Naive thymus-derived CD4-positive, alpha-beta T cell (primary cell): Measurements from ENCODE around the gene CACNB1. TPM values are rescaled to one million over a fixed set of nuclear protein-coding genes. Genes with fewer than 3 reads are reported as not detected.

Experiments
- ATAC-seq: fragments of 150-1000 bp; cut with Tn5 transposase; 2 replicates; pipeline ENCODE4 v1.10.0; 2021; ENCODE audit warnings: mild to moderate bottlenecking, moderate library complexity
- CTCF ChIA-PET: fragments of 350-600 bp; sonication (Branson Sonifier 250); formaldehyde crosslinking; loops from one replicate; lab custom pipeline; 2021; ENCODE audit warnings: antibody characterized with exemption; lab: Charles Lee
- POLR2A ChIA-PET: fragments of 350-600 bp; sonication (Branson Sonifier 250); formaldehyde crosslinking; loops from one replicate; lab custom pipeline; 2021; ENCODE audit warnings: antibody characterized with exemption, inconsistent platforms; lab: Charles Lee
- DNase-seq, 9 donors: peaks; one replicate each; pipeline versions ENCODE4 v3.0.0 to v3.0.0-alpha.2; 2020 to 2022; ENCODE audit warnings: mixed read lengths in 1 of 9
- H3K27ac ChIP-seq: one replicate; pipeline ENCODE4 v1.7.0; 2013; ENCODE audit warnings: mild to moderate bottlenecking, low read depth, low read length, moderate library complexity
- H3K27me3 ChIP-seq, 2 donors: one replicate each; pipeline ENCODE4 v1.7.0; 2013; ENCODE audit warnings: low read length in 2 of 2, mild to moderate bottlenecking in 2 of 2, moderate library complexity in 2 of 2; ENCODE audit not compliant: control insufficient read depth in 2 of 2, insufficient read depth in 2 of 2
- H3K36me3 ChIP-seq, 3 experiments: 1 replicate in 2 of 3; 2 replicates in 1 of 3; pipeline ENCODE4 v1.7.0; 2013; ENCODE audit warnings: low read length in 3 of 3, mild to moderate bottlenecking in 3 of 3, moderate library complexity in 1 of 3; ENCODE audit not compliant: insufficient read depth in 3 of 3, control insufficient read depth in 2 of 3
- H3K4me1 ChIP-seq, 2 donors: one replicate each; pipeline ENCODE4 v1.7.0; 2013; ENCODE audit warnings: low read length in 2 of 2, mild to moderate bottlenecking in 2 of 2, moderate library complexity in 1 of 2; ENCODE audit not compliant: control insufficient read depth in 2 of 2, insufficient read depth in 2 of 2
- H3K4me3 ChIP-seq: 2 replicates; pipeline ENCODE4 v1.7.0; 2013; ENCODE audit warnings: mild to moderate bottlenecking, low read length
- H3K9me3 ChIP-seq, 3 experiments: 1 replicate in 2 of 3; 2 replicates in 1 of 3; pipeline ENCODE4 v1.7.0; 2013; ENCODE audit warnings: low read length in 3 of 3; ENCODE audit not compliant: control insufficient read depth in 2 of 3
- H3K27ac Mint-ChIP-seq, 9 donors: one replicate each; pipeline ENCODE4 v1.8.0; 2020 to 2022; ENCODE audit warnings: mixed read lengths in 9 of 9, mild to moderate bottlenecking in 8 of 9, moderate library complexity in 5 of 9, inconsistent platforms in 2 of 9
- H3K27me3 Mint-ChIP-seq, 5 donors: one replicate each; pipeline ENCODE4 v1.8.0; 2021 to 2022; ENCODE audit warnings: mixed read lengths in 5 of 5, mild to moderate bottlenecking in 1 of 5
- H3K36me3 Mint-ChIP-seq, 5 donors: one replicate each; pipeline ENCODE4 v1.8.0; 2020 to 2022; ENCODE audit warnings: mixed read lengths in 5 of 5, mild to moderate bottlenecking in 3 of 5, inconsistent platforms in 1 of 5
- H3K4me1 Mint-ChIP-seq, 7 donors: one replicate each; pipeline ENCODE4 v1.8.0; 2020 to 2022; ENCODE audit warnings: mixed read lengths in 7 of 7, mild to moderate bottlenecking in 3 of 7, inconsistent platforms in 1 of 7
- H3K4me3 Mint-ChIP-seq, 10 donors: one replicate each; pipeline ENCODE4 v1.8.0; 2020 to 2022; ENCODE audit warnings: mild to moderate bottlenecking in 10 of 10, mixed read lengths in 10 of 10, moderate library complexity in 6 of 10, inconsistent platforms in 2 of 10
- H3K9me3 Mint-ChIP-seq, 11 donors: one replicate each; pipeline ENCODE4 v1.8.0; 2020 to 2022; ENCODE audit warnings: mixed read lengths in 11 of 11, mild to moderate bottlenecking in 4 of 11, inconsistent platforms in 1 of 11, moderate library complexity in 1 of 11
- intact Hi-C, 2 donors: fragments of 100-400 bp; cut with micrococcal nuclease; formaldehyde crosslinking; loops; one replicate each; pipeline ENCODE4 v1.15.1; 2023
- polyA plus RNA-seq, 2 donors: library from polyadenylated mRNA; unstranded; fragments of 300-500 nt; fragmentation: Illumina TruSeq; gene quantifications; one replicate each; pipeline ENCODE4 v1.2.3, GENCODE V29; 2021
- total RNA-seq, 6 experiments: library from RNA in 5 of 6; stranded (reverse) in 5 of 6; gene quantifications; 1 replicate in 5 of 6; 2 replicates in 1 of 6; pipeline ENCODE4 v1.2.3 and lab custom pipeline; 2021 to 2026

Gene CACNB1
- total and polyA plus RNA-seq, 7 experiments from 2014 or later, result 0.39 to 22.0 (median 11.9) TPM

DNA sequence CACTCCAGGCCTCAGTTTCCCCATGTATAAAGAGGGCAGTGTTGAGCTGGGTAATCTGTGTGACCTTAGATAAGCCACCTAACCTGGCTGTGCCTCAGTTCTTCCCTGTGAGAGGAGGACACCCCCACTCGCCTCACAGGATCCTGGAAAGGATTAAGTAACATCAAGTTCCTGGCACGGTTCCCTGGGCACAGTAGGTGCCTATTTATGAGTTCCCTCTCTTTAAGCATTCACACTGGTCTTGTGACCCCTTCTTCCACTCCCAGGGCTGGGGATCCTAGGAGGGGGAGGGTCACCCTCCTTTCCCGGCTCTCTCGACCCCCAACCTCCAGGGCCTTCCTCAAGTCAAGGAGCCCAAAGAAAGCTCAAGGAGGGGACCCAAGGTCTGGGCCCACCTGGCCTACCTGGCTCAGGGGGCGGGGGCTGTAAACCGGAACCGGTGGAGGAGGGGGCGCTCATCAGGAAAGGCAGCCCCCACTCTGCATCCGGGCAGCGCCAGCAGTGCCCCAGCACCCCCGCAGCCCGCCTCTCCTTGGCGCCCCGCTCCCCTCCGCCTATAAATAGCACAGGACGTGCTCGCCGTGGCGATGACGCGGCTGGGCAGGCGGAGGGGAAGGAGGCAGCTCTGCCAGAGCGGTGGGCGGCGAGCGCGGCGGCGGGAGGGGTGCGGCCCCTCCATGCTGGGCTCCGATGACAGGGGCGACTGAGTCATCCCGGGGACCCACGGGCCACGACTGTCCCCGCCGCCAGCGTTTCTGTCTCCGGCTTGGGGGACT lies 12.0 kb upstream of the CACNB1 start:
- intact Hi-C loops, result loop anchor here in 1 of 2 donors (1.0 kb wide), 1 partner anchor 9 kb away; the partner anchor contains the start of gene RPL19
- peak overlapping the region; percentile 57 for H3K4me3 ChIP-seq
- ATAC-seq (peak; percentile 80), DNase-seq (peak; percentile 49 to 83 (median 68))
- H3K27ac Mint-ChIP-seq, result peak overlapping the region in 7 of 9 donors; percentile 25 to 93 (median 80)
- peak overlapping the region; percentile 19 for H3K27ac ChIP-seq
- no peaks in the 10 kb centered on the region for H3K9me3 Mint-ChIP-seq
- peaks cover 14 to 23% of the 10 kb centered on the region in 2 donors for H3K4me1 ChIP-seq
- peaks cover 12 to 38% (median 29%) of the 10 kb centered on the region in 7 donors for H3K4me1 Mint-ChIP-seq
- peaks cover 0 to 19% (median 0%) of the 10 kb centered on the region in 5 donors for H3K27me3 Mint-ChIP-seq
- no peaks in the 10 kb centered on the region for H3K9me3 ChIP-seq
- no peaks in the 10 kb centered on the region for H3K27me3 ChIP-seq
- peaks cover 0 to 6% (median 4%) of the 10 kb centered on the region in 5 donors for H3K36me3 Mint-ChIP-seq
- H3K4me3 Mint-ChIP-seq, result peak overlapping the region; percentile 16 to 80 (median 66)
- ChIA-PET CTCF (interaction anchor here (1.4 to 10.0 kb wide), 3 partner anchors 15 to 32 kb away, joined by 3 to 285 read pairs (median 49); no protein-coding TSS in a partner anchor), POLR2A (interaction anchor here (0.8 to 11.8 kb wide), 8 partner anchors 9 to 252 kb away, joined by 3 to 144 read pairs (median 6); partner anchors contain the start of gene RPL19)
- H3K36me3 ChIP-seq, result peaks cover 0 to 7% (median 0%) of the 10 kb centered on the region in 3 experiments

DNA sequence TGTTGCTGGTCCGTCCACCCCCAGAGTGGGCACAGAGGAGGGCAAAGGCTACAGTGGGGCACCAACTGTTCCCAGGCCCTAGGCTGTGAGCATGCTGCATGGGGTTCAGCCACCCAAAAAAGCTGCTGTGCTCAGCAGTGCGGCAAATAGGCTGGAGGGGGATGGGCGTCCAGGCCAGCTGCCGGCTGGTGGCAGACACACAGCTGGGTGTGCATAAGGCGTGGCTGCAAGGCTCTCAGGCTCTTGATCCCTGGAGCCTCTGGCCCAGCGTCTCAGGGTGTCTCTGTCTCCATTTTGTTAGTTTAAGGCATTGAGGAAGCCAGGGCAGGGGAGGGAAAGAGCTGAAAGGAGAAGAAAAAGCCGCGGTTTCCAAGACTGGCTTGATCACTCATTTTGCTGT lies 11.4 kb upstream of the CACNB1 start:
- H3K36me3 ChIP-seq, result peaks cover 1 to 13% (median 5%) of the 10 kb centered on the region in 3 experiments
- no peak overlapping the region for H3K27ac ChIP-seq
- Mint-ChIP-seq H3K27ac (peak overlapping the region in 6 of 9 donors; percentile 14 to 93 (median 80)), H3K9me3 (no peaks in the 10 kb centered on the region), H3K4me1 (peaks cover 12 to 40% (median 31%) of the 10 kb centered on the region in 7 donors), H3K36me3 (peaks cover 0 to 12% (median 7%) of the 10 kb centered on the region in 5 donors), H3K27me3 (peaks cover 0 to 19% (median 0%) of the 10 kb centered on the region in 5 donors), H3K4me3 (peak overlapping the region in 9 of 10 donors; percentile 9 to 80 (median 62))
- H3K4me3 ChIP-seq, result no peak overlapping the region
- peak in 1 of 9 donors; percentile 24 for DNase-seq
- intact Hi-C loops, result loop anchor here in 1 of 2 donors (1.0 kb wide), 1 partner anchor 9 kb away; the partner anchor contains the start of gene RPL19
- POLR2A ChIA-PET, result interaction anchor here (1.0 to 11.8 kb wide), 7 partner anchors 10 to 41 kb away, joined by 3 to 144 read pairs (median 7); partner anchors contain the start of gene RPL19
- peak; percentile 41 for ATAC-seq
- H3K27me3 ChIP-seq, result no peaks in the 10 kb centered on the region
- CTCF ChIA-PET, result interaction anchor here (1.4 to 10.0 kb wide), 3 partner anchors 15 to 33 kb away, joined by 3 to 285 read pairs (median 49); no protein-coding TSS in a partner anchor
- no peaks in the 10 kb centered on the region for H3K9me3 ChIP-seq
- peaks cover 14 to 23% of the 10 kb centered on the region in 2 donors for H3K4me1 ChIP-seq

DNA sequence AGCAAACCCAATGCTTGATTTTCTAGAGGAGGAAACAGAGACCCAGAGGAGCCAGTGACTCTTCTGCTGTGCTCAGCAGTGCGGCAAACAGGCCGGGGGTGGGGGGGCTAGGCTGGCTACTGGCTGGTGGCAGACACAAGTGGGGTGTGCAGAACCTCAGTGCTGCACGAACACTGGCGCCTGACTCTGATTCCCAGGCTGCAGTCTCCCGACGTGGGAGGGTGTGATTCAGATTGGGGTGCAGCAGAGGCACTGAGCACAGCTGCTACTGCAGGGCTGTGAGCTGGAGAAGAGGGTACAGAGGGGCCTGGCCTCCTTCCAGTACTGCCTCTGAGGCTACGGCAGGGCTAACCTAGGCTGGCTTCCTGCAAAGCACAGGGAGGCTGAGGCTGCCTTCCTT lies 10.7 kb upstream of the CACNB1 start:
- no peak for ATAC-seq
- H3K4me3 Mint-ChIP-seq, result peak overlapping the region in 7 of 10 donors; percentile 25 to 80 (median 47)
- peaks cover 14 to 23% of the 10 kb centered on the region in 2 donors for H3K4me1 ChIP-seq
- H3K4me1 Mint-ChIP-seq, result peaks cover 12 to 46% (median 32%) of the 10 kb centered on the region in 7 donors
- peaks cover 0 to 18% (median 0%) of the 10 kb centered on the region in 5 donors for H3K27me3 Mint-ChIP-seq
- H3K9me3 Mint-ChIP-seq, result no peaks in the 10 kb centered on the region
- H3K36me3 Mint-ChIP-seq, result peaks cover 0 to 16% (median 14%) of the 10 kb centered on the region in 5 donors
- H3K4me3 ChIP-seq, result no peak overlapping the region
- H3K27ac ChIP-seq, result no peak overlapping the region
- POLR2A ChIA-PET, result interaction anchor here (0.6 to 11.8 kb wide), 9 partner anchors 9 to 322 kb away, joined by 3 to 144 read pairs (median 7); partner anchors contain the start of gene RPL19
- no peaks in the 10 kb centered on the region for H3K9me3 ChIP-seq
- H3K27me3 ChIP-seq, result no peaks in the 10 kb centered on the region
- peaks cover 7 to 20% (median 8%) of the 10 kb centered on the region in 3 experiments for H3K36me3 ChIP-seq
- peak in 2 of 9 donors; percentile 8 to 27 for DNase-seq
- peak overlapping the region in 5 of 9 donors; percentile 5 to 81 (median 77) for H3K27ac Mint-ChIP-seq
- CTCF ChIA-PET, result interaction anchor here (4.6 to 10.0 kb wide), 2 partner anchors 24 to 33 kb away, joined by 49 to 285 read pairs; no protein-coding TSS in a partner anchor
- intact Hi-C loops, result no loop called here

DNA sequence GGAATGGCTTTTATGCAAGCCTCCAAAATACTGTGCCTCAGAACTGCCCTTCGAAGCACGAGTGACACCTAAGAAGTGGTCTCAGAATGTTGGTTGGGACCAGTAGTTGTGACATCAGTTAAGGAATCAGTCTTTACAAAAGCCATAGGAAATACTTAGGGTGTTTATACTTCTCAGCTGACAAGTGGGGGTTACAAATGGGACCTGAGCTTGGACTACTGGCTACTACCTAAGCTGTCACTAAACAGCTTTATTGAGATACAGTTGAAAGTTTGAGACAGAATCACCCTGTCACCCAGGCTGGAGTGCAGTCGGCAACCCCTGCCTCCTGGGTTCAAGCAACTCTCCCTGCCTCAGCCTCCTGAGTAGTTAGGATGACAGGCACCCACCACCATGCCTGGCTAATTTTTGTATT lies 7.7 kb upstream of the CACNB1 start:
- H3K4me3 Mint-ChIP-seq, result no peak overlapping the region
- Histone ChIP-seq H3K4me1 (peaks cover 34 to 40% of the 10 kb centered on the region in 2 donors), H3K36me3 (peaks cover 20 to 37% (median 23%) of the 10 kb centered on the region in 3 experiments), H3K27ac (no peak overlapping the region), H3K27me3 (no peaks in the 10 kb centered on the region), H3K9me3 (no peaks in the 10 kb centered on the region), H3K4me3 (no peak overlapping the region)
- ChIA-PET POLR2A (interaction anchor here (0.7 to 11.8 kb wide), 3 partner anchors 32 to 120 kb away, joined by 4 to 144 read pairs (median 28); no protein-coding TSS in a partner anchor), CTCF (interaction anchor here (4.6 to 10.0 kb wide), 2 partner anchors 27 to 36 kb away, joined by 49 to 285 read pairs; no protein-coding TSS in a partner anchor)
- no peaks in the 10 kb centered on the region for H3K9me3 Mint-ChIP-seq
- peaks cover 4 to 36% (median 28%) of the 10 kb centered on the region in 5 donors for H3K36me3 Mint-ChIP-seq
- DNase-seq (no peak), ATAC-seq (no peak)
- intact Hi-C loops, result no loop called here
- peaks cover 26 to 71% (median 48%) of the 10 kb centered on the region in 7 donors for H3K4me1 Mint-ChIP-seq
- H3K27ac Mint-ChIP-seq, result no peak overlapping the region
- peaks cover 0 to 7% (median 0%) of the 10 kb centered on the region in 5 donors for H3K27me3 Mint-ChIP-seq

DNA sequence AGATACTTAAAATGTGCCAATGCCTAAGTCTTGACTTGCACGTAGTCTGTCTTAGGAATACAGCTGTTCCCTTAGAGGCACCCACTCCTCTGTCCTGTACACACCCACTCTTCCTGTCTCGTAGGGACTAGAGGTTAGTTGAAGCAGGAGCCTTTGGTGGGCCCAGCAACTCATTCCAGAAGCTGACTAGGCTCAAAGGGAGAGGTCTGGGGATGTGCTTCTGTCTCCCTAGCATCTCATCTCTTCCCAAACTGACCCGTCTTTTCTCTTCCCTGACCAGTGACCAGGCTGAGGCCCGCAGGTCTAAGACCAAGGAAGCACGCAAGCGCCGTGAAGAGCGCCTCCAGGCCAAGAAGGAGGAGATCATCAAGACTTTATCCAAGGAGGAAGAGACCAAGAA lies 6.8 kb upstream of the CACNB1 start:
- H3K9me3 Mint-ChIP-seq, result no peaks in the 10 kb centered on the region
- H3K4me1 Mint-ChIP-seq, result peaks cover 33 to 75% (median 52%) of the 10 kb centered on the region in 7 donors
- H3K27ac Mint-ChIP-seq, result peak overlapping the region in 2 of 9 donors; percentile 47 to 69
- H3K4me3 Mint-ChIP-seq, result no peak overlapping the region
- Histone ChIP-seq H3K9me3 (no peaks in the 10 kb centered on the region), H3K4me3 (no peak overlapping the region), H3K27me3 (no peaks in the 10 kb centered on the region), H3K27ac (no peak overlapping the region), H3K4me1 (peaks cover 30 to 37% of the 10 kb centered on the region in 2 donors), H3K36me3 (peaks cover 20 to 37% (median 23%) of the 10 kb centered on the region in 3 experiments)
- peaks cover 0 to 5% (median 0%) of the 10 kb centered on the region in 5 donors for H3K27me3 Mint-ChIP-seq
- ATAC-seq, result no peak
- POLR2A ChIA-PET, result interaction anchor here (11.8 kb wide), 1 partner anchor 33 kb away, joined by 144 read pairs; no protein-coding TSS in a partner anchor
- no peak for DNase-seq
- CTCF ChIA-PET, result interaction anchor here (10.0 kb wide), 1 partner anchor 37 kb away, joined by 285 read pairs; no protein-coding TSS in a partner anchor
- intact Hi-C loops, result no loop called here
- H3K36me3 Mint-ChIP-seq, result peaks cover 4 to 37% (median 28%) of the 10 kb centered on the region in 5 donors
